Measurements from ENCODE around the gene AKR1C2. TPM values are rescaled to one million over a fixed set of nuclear protein-coding genes. Genes with fewer than 3 reads are reported as not detected.
A peak's percentile ranks its signal among the peaks of the same experiment; 100 is the strongest.
"Not testable (repeated sequence)": the region's sequence is repeated elsewhere in the genome, so short reads cannot be mapped to it uniquely, and the experiment has no call there.

Gene AKR1C2
- total RNA-seq, 1 donor from 2014 or later = 17.5 TPM

GRCh38 chr10:4967189-4967588, 36.5 kb downstream of the AKR1C2 start:
- H3K27ac ChIP-seq (replicated peaks); DNase-seq; H3K27me3 ChIP-seq (ENCODE audit: low read depth); H3K4me1 ChIP-seq; H3K9me3 ChIP-seq (replicated peaks): not testable (repeated sequence)
- intact Hi-C loops (cut with micrococcal nuclease) = loop anchor here (10.0 kb wide), 1 partner anchor 112 kb away; no protein-coding TSS in a partner anchor
- H3K4me3 ChIP-seq = peak overlapping the region; percentile 53
- peaks cover 18% of the 10 kb centered on the region for H3K36me3 ChIP-seq

GRCh38 chr10:4965763-4966162, 37.9 kb downstream of the AKR1C2 start:
- not testable (repeated sequence) for DNase-seq; H3K4me1 ChIP-seq; H3K27me3 ChIP-seq (ENCODE audit: low read depth); H3K9me3 ChIP-seq (replicated peaks); H3K27ac ChIP-seq (replicated peaks)
- peak overlapping the region; percentile 53 for H3K4me3 ChIP-seq
- H3K36me3 ChIP-seq = peaks cover 18% of the 10 kb centered on the region
- intact Hi-C loops (cut with micrococcal nuclease) = loop anchor here (10.0 kb wide), 1 partner anchor 111 kb away; no protein-coding TSS in a partner anchor

GRCh38 chr10:4963815-4964154, 39.9 kb downstream of the AKR1C2 start:
- intact Hi-C loops (cut with micrococcal nuclease) = loop anchor here (10.0 kb wide), 1 partner anchor 109 kb away; no protein-coding TSS in a partner anchor
- not testable (repeated sequence) for H3K27ac ChIP-seq (replicated peaks); DNase-seq; H3K27me3 ChIP-seq (ENCODE audit: low read depth); H3K36me3 ChIP-seq; H3K9me3 ChIP-seq (replicated peaks); H3K4me1 ChIP-seq
- H3K4me3 ChIP-seq = peak overlapping the region; percentile 53

- not testable (repeated sequence) for DNase-seq; H3K27ac ChIP-seq (replicated peaks); H3K9me3 ChIP-seq (replicated peaks); H3K27me3 ChIP-seq (ENCODE audit: low read depth); H3K4me1 ChIP-seq; H3K36me3 ChIP-seq
- intact Hi-C loops (cut with micrococcal nuclease) = loop anchor here (10.0 kb wide), 1 partner anchor 108 kb away; no protein-coding TSS in a partner anchor
- peak within 1 kb of the TSS; percentile 53 for H3K4me3 ChIP-seq
Observed at GRCh38 chr10:4962876-4963814, 40.5 kb downstream of the AKR1C2 start, which contains the start of gene AKR1C1. Gene AKR1C1, plus strand, starts transcription at chr10:4963415. Its CDS starts 30 bp downstream, at chr10:4963445.

- not testable (repeated sequence) for H3K9me3 ChIP-seq (replicated peaks); H3K27me3 ChIP-seq (ENCODE audit: low read depth); H3K4me1 ChIP-seq; DNase-seq; H3K36me3 ChIP-seq; H3K4me3 ChIP-seq; H3K27ac ChIP-seq (replicated peaks)
- intact Hi-C loops (cut with micrococcal nuclease) = loop anchor here (10.0 kb wide), 1 partner anchor 108 kb away; no protein-coding TSS in a partner anchor
Observed at GRCh38 chr10:4962308-4962707, 41.3 kb downstream of the AKR1C2 start.

GRCh38 chr10:4961558-4961957, 42.1 kb downstream of the AKR1C2 start:
- intact Hi-C loops (cut with micrococcal nuclease) = loop anchor here (10.0 kb wide), 1 partner anchor 107 kb away; no protein-coding TSS in a partner anchor
- H3K4me1 ChIP-seq; H3K36me3 ChIP-seq; DNase-seq; H3K9me3 ChIP-seq (replicated peaks); H3K27ac ChIP-seq (replicated peaks); H3K4me3 ChIP-seq; H3K27me3 ChIP-seq (ENCODE audit: low read depth): not testable (repeated sequence)

GRCh38 chr10:4956955-4957645, 46.6 kb downstream of the AKR1C2 start:
- DNase-seq; intact Hi-C loops (cut with micrococcal nuclease): not testable (repeated sequence)

GRCh38 chr10:4956088-4956487, 47.6 kb downstream of the AKR1C2 start:
- H3K27me3 ChIP-seq (ENCODE audit: low read depth); H3K4me3 ChIP-seq; H3K4me1 ChIP-seq; H3K36me3 ChIP-seq; H3K27ac ChIP-seq (replicated peaks); H3K9me3 ChIP-seq (replicated peaks); intact Hi-C loops (cut with micrococcal nuclease); DNase-seq: not testable (repeated sequence)

More at GRCh38 chr10:4956955-4957645, 46.6 kb downstream of the AKR1C2 start:
- H3K4me1 ChIP-seq; H3K36me3 ChIP-seq; H3K27ac ChIP-seq (replicated peaks); H3K9me3 ChIP-seq (replicated peaks); H3K27me3 ChIP-seq (ENCODE audit: low read depth); H3K4me3 ChIP-seq: not testable (repeated sequence)

- no peak for DNase-seq
- Histone ChIP-seq H3K36me3 (no peaks in the 10 kb centered on the region), H3K9me3 (replicated peaks) (no peaks in the 10 kb centered on the region), H3K27me3 (ENCODE audit: low read depth) (no peaks in the 10 kb centered on the region), H3K27ac (replicated peaks) (no peak overlapping the region), H3K4me1 (peaks cover 9% of the 10 kb centered on the region), H3K4me3 (no peak overlapping the region)
- no peak for TF ChIP-seq CTCF (IDR thresholded peaks at IDR 0.05; ENCODE audit: borderline replicate concordance)
- intact Hi-C loops (cut with micrococcal nuclease) = no loop called here
Observed at GRCh38 chr10:4953405-4953804, 50.3 kb downstream of the AKR1C2 start.

- DNase-seq; H3K36me3 ChIP-seq; intact Hi-C loops (cut with micrococcal nuclease); H3K27me3 ChIP-seq (ENCODE audit: low read depth); H3K4me1 ChIP-seq; H3K9me3 ChIP-seq (replicated peaks); H3K4me3 ChIP-seq: not testable (repeated sequence)
- H3K27ac ChIP-seq (replicated peaks) = peak overlapping the region; percentile 34
Observed at GRCh38 chr10:4951512-4952162, 52.0 kb downstream of the AKR1C2 start.
